Neural cell (in vitro differentiated cells): ENCODE data around the gene LRRC8D.

Experiments used
- CTCF ChIP-seq: fragments of 450-650 bp; IDR thresholded peaks from 2 replicates; pipeline ENCODE4 v1.5.1; 2014; ENCODE audit warnings: antibody characterized with exemption, mild to moderate bottlenecking, moderate library complexity; ENCODE audit not compliant: poor library complexity, severe bottlenecking
- EP300 ChIP-seq: fragments of 450-650 bp; conservative IDR thresholded peaks from 2 replicates; pipeline ENCODE4 v1.6.1; 2014; ENCODE audit warnings: antibody characterized with exemption, mild to moderate bottlenecking, moderate library complexity; ENCODE audit not compliant: poor library complexity, severe bottlenecking
- EZH2 ChIP-seq: fragments of 200-600, 300-800 bp; shearing (Covaris generic), sonication (generic); IDR thresholded peaks from 2 replicates; pipeline ENCODE4 v1.6.1; 2014; ENCODE audit warnings: antibody characterized with exemption, low read length, borderline replicate concordance, mild to moderate bottlenecking; ENCODE audit not compliant: insufficient read depth, poor library complexity, severe bottlenecking
- POLR2AphosphoS5 ChIP-seq: IDR thresholded peaks from 2 replicates; pipeline ENCODE4 v1.6.1; 2012
- RAD21 ChIP-seq: fragments of 450-650 bp; conservative IDR thresholded peaks from 2 replicates; pipeline ENCODE4 v1.6.1; 2014; ENCODE audit warnings: antibody characterized with exemption, mild to moderate bottlenecking, moderate library complexity
- TF ChIP-seq, protein P1 (sequence below): IDR thresholded peaks from 2 replicates; pipeline ENCODE4 v1.6.1; 2012; ENCODE audit warnings: borderline replicate concordance

- TF ChIP-seq POLR2AphosphoS5 (no peak), RAD21 (no peak), CTCF (no peak), EP300 (no peak), EZH2 (no peak)
- TF ChIP-seq, protein P1, sequence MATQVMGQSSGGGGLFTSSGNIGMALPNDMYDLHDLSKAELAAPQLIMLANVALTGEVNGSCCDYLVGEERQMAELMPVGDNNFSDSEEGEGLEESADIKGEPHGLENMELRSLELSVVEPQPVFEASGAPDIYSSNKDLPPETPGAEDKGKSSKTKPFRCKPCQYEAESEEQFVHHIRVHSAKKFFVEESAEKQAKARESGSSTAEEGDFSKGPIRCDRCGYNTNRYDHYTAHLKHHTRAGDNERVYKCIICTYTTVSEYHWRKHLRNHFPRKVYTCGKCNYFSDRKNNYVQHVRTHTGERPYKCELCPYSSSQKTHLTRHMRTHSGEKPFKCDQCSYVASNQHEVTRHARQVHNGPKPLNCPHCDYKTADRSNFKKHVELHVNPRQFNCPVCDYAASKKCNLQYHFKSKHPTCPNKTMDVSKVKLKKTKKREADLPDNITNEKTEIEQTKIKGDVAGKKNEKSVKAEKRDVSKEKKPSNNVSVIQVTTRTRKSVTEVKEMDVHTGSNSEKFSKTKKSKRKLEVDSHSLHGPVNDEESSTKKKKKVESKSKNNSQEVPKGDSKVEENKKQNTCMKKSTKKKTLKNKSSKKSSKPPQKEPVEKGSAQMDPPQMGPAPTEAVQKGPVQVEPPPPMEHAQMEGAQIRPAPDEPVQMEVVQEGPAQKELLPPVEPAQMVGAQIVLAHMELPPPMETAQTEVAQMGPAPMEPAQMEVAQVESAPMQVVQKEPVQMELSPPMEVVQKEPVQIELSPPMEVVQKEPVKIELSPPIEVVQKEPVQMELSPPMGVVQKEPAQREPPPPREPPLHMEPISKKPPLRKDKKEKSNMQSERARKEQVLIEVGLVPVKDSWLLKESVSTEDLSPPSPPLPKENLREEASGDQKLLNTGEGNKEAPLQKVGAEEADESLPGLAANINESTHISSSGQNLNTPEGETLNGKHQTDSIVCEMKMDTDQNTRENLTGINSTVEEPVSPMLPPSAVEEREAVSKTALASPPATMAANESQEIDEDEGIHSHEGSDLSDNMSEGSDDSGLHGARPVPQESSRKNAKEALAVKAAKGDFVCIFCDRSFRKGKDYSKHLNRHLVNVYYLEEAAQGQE, result no peak
These were observed 157.9 kb downstream of the LRRC8D start for GRCh38 chr1:89978755-89979154.
